HepG2 (cell line): ENCODE results near the gene UTP11. TPM values are rescaled to one million over a fixed set of nuclear protein-coding genes. Genes with fewer than 3 reads are reported as not detected.

Experiments used
- ATAC-seq: fragments of 200-7000 bp; cut with Tn5 transposase; 3 replicates; pipeline ENCODE4 v1.9.1; 2020; ENCODE audit warnings: mild to moderate bottlenecking, moderate library complexity
- BruUV-seq: library from RNA; stranded (reverse); fragments of 400-500 nt; replicated peaks from 2 replicates; lab custom pipeline; 2021; lab: Mats Ljungman, UMichigan
- CTCF ChIA-PET: fragments of 300-600 bp; formaldehyde crosslinking; extraction: SDS; loops from one replicate; lab custom pipeline; 2021; ENCODE audit warnings: low total read pairs, inconsistent platforms, low intra/inter-chr PET ratio; lab: Yijun Ruan, JAX
- POLR2A ChIA-PET: fragments of 350-600 bp; sonication (Branson Sonifier 250); formaldehyde crosslinking; loops from one replicate; lab custom pipeline; 2020; ENCODE audit warnings: antibody characterized with exemption, inconsistent platforms; lab: Yijun Ruan, JAX
- DNase-seq: peaks from one replicate; pipeline ENCODE4 v3.0.0-alpha.2; 2015; ENCODE audit warnings: low spot score
- FAIRE-seq: peaks from 3 replicates; lab custom pipeline; 2011; peaks lifted over from hg19 to GRCh38; lab: Jason Lieb, UNC
- H2AFZ ChIP-seq: one replicate; pipeline ENCODE4 v1.6.1; 2011; ENCODE audit warnings: low read length, inconsistent platforms
- H3K27ac ChIP-seq: fragments of 300-600 bp; 3 replicates; pipeline ENCODE4 v1.8.0; 2011; ENCODE audit warnings: mixed run types, mild to moderate bottlenecking, mixed read lengths, low read length, inconsistent platforms; ENCODE audit not compliant: insufficient read depth; ENCODE audit errors: extremely low read length
- H3K27me3 ChIP-seq, 2 experiments: fragments of 200-600 bp in 1 of 2; 2 replicates in 1 of 2; 3 replicates in 1 of 2; pipeline versions ENCODE4 v1.6.0 to v1.8.0; 2011; ENCODE audit warnings: low read length in 2 of 2, mild to moderate bottlenecking in 2 of 2, moderate library complexity in 2 of 2, inconsistent platforms in 1 of 2; ENCODE audit not compliant: insufficient read depth in 2 of 2, control insufficient read depth in 1 of 2
- H3K36me3 ChIP-seq, 2 experiments: fragments of 200-600 bp in 1 of 2; replicated peaks in 1 of 2; 2 replicates in 1 of 2; 3 replicates in 1 of 2; pipeline versions ENCODE4 v1.5.1 to v1.8.0; 2011; ENCODE audit warnings: low read length in 2 of 2, inconsistent platforms in 1 of 2; ENCODE audit not compliant: insufficient read depth in 2 of 2, control insufficient read depth in 1 of 2
- H3K4me1 ChIP-seq: 2 replicates; pipeline ENCODE4 v1.5.1; 2012; ENCODE audit warnings: low read length, inconsistent platforms; ENCODE audit not compliant: insufficient read depth
- H3K4me2 ChIP-seq: 2 replicates; pipeline ENCODE4 v1.6.0; 2011; ENCODE audit warnings: low read depth, low read length, inconsistent platforms
- H3K4me3 ChIP-seq, 3 experiments: fragments of 200-600 bp in 1 of 3; sonication (generic), shearing (Covaris generic) in 1 of 3; replicated peaks in 1 of 3; 2 replicates each; pipeline ENCODE4 v1.5.1; 2011 to 2016; ENCODE audit warnings: low read length in 3 of 3, inconsistent platforms in 2 of 3, low read depth in 2 of 3, mild to moderate bottlenecking in 2 of 3, control low read depth in 1 of 3, mixed read lengths in 1 of 3; ENCODE audit not compliant: insufficient read depth in 1 of 3
- H3K79me2 ChIP-seq: one replicate; pipeline ENCODE4 v1.6.1; 2011; ENCODE audit warnings: low read length, inconsistent platforms; ENCODE audit not compliant: insufficient read depth
- H3K9ac ChIP-seq: 2 replicates; pipeline ENCODE4 v1.6.0; 2011; ENCODE audit warnings: mild to moderate bottlenecking, low read depth, low read length, inconsistent platforms; ENCODE audit not compliant: insufficient read depth
- H3K9me3 ChIP-seq: 2 replicates; pipeline ENCODE4 v1.5.1; 2012; ENCODE audit warnings: mild to moderate bottlenecking, low read length
- H4K20me1 ChIP-seq: 2 replicates; pipeline ENCODE4 v1.6.0; 2011; ENCODE audit warnings: inconsistent platforms, mild to moderate bottlenecking, low read length, moderate library complexity; ENCODE audit not compliant: insufficient read depth
- ARID3A ChIP-seq: IDR thresholded peaks from 2 replicates; pipeline ENCODE4 v1.6.1; 2012; ENCODE audit warnings: low read depth, low read length, improper control_type of control experiment
- ASH2L ChIP-seq: fragments of 300-600, 200-600 bp; sonication (generic); IDR thresholded peaks from 2 replicates; pipeline ENCODE4 v1.7.0; 2017; ENCODE audit warnings: low read depth, mild to moderate bottlenecking, moderate library complexity, mixed read lengths, low read length; ENCODE audit not compliant: insufficient read length
- GABPA ChIP-seq, 2 experiments: IDR thresholded peaks; 2 replicates each; pipeline ENCODE4 v1.6.1; 2011 to 2016; ENCODE audit warnings: low read depth in 2 of 2, low read length in 1 of 2, missing biosample characterization in 1 of 2, missing genetic modification characterization in 1 of 2
- MBNL3 ChIP-seq: fragments of 250-450 bp; sonication (Bioruptor Pico); conservative IDR thresholded peaks from 2 replicates; pipeline ENCODE4 v1.8.0; 2022; ENCODE audit warnings: mild to moderate bottlenecking, inconsistent platforms
- RXRA ChIP-seq: sonication (generic); formaldehyde crosslinking; IDR thresholded peaks from 2 replicates; pipeline ENCODE4 v1.5.1; 2020; ENCODE audit warnings: missing genetic modification reagents
- SKI ChIP-seq: fragments of 450-650 bp; IDR thresholded peaks from one replicate; pipeline ENCODE4 v1.6.1; 2018; ENCODE audit warnings: mild to moderate bottlenecking; ENCODE audit not compliant: partially characterized antibody
- TCF7 ChIP-seq: sonication (generic); IDR thresholded peaks from 2 replicates; pipeline ENCODE4 v1.6.1; 2016; ENCODE audit warnings: antibody characterized with exemption, low read depth
- U2AF2 ChIP-seq: fragments of 200-400 bp; formaldehyde crosslinking; IDR thresholded peaks from 2 replicates; pipeline ENCODE4 v1.6.1; 2017; ENCODE audit warnings: low read depth, mild to moderate bottlenecking, low read length
- YY1 ChIP-seq: IDR thresholded peaks from 2 replicates; pipeline ENCODE4 v1.6.1; 2011; ENCODE audit warnings: low read length, low read depth, moderate library complexity, mild to moderate bottlenecking; ENCODE audit not compliant: insufficient read depth, insufficient replicate concordance
- ZFP36L2 ChIP-seq: sonication (generic); formaldehyde crosslinking; IDR thresholded peaks from 2 replicates; pipeline ENCODE4 v1.4.0; 2020; ENCODE audit warnings: missing genetic modification reagents
- ZNF652 ChIP-seq: IDR thresholded peaks from 2 replicates; pipeline ENCODE4 v1.6.1; 2016; ENCODE audit warnings: low read depth, borderline replicate concordance
- whole genome bisulfite sequencing: methylation state at CpG from one replicate; pipeline ENCODE4 v1.1.6; 2017; ENCODE audit warnings: low lambda C conversion rate; 5-methylcytosine and 5-hydroxymethylcytosine counted together
- in situ Hi-C: cut with HindIII; loops from 2 replicates; pipeline ENCODE4 v1.10.0; 2017; ENCODE audit warnings: low pct_unique_long_range_greater_than_20kb; ENCODE audit not compliant: extremely low pct_ligation_motif_present
- intact Hi-C: fragments of 100-400 bp; cut with micrococcal nuclease; formaldehyde crosslinking; loops from one replicate; pipeline ENCODE4 v1.10.0; 2022; ENCODE audit not compliant: unreplicated experiment
- polyA plus RNA-seq, 8 experiments: library from polyadenylated mRNA; depleted of rRNA in 3 of 8; stranded (reverse) in 7 of 8; unstranded in 1 of 8; fragments of >200 nt; fragmentation: Illumina TruSeq in 4 of 8; extraction: Trizol in 4 of 8; gene quantifications; 2 replicates each; pipeline versions ENCODE4 v1.2.1 to v1.2.3, GENCODE V29; 2011 to 2016; ENCODE audit warnings: low read depth in 4 of 8, missing spikeins in 1 of 8, mixed read lengths in 1 of 8; ENCODE audit not compliant: insufficient read depth in 1 of 8
- total RNA-seq, 5 experiments: library from RNA; depleted of rRNA; stranded (reverse); fragments of >200 nt; fragmentation: Illumina TruSeq; extraction: Trizol; gene quantifications; 2 replicates each; pipeline ENCODE4 v1.2.3, GENCODE V29; 2016; ENCODE audit warnings: low read depth in 1 of 5

The UTP11 gene
- total and polyA plus RNA-seq, 2 of the 13 experiments (the other 11 are each of a cell fraction or from before 2014, with no cell fraction given): 13.5 to 44.8 TPM

GRCh38 chr1:38038861-38039260, 26.3 kb downstream of the UTP11 start:
- Histone ChIP-seq H2AFZ (no peak overlapping the region), H3K9me3 (no peaks in the 10 kb centered on the region), H3K4me3 (no peak overlapping the region), H3K27ac (no peak overlapping the region), H3K36me3 (no peaks in the 10 kb centered on the region), H3K9ac (no peak overlapping the region), H3K4me1 (no peaks in the 10 kb centered on the region), H3K4me2 (no peak overlapping the region)
- CTCF ChIA-PET: no interaction called here
- WGBS: 7% methylated on average over 10 of the region's 10 CpGs
- in situ Hi-C loops: loop anchor here (10.0 kb wide), 1 partner anchor 546 kb away; no protein-coding TSS in a partner anchor
- DNase-seq: no peak
- ATAC-seq: no peak
- BruUV-seq: no TSS peak
- POLR2A ChIA-PET: no interaction called here
- no peak for FAIRE-seq
- TF ChIP-seq U2AF2 (no peak), ARID3A (no peak), ZNF652 (CRISPR knock-in tag) (no peak), GABPA (IDR thresholded peaks at IDR 0.05; ENCODE audit: low read depth, low read length) (no peak), GABPA (CRISPR knock-in tag; IDR thresholded peaks at IDR 0.05; ENCODE audit: low read depth) (no peak), TCF7 (no peak), MBNL3 (no peak), ZFP36L2 (CRISPR knock-in tag) (no peak), ASH2L (no peak), SKI (no peak), YY1 (no peak), RXRA (CRISPR knock-in tag) (no peak)
- TF ChIP-seq, all 625 proteins: peak for 0
- H3K27me3 ChIP-seq: peaks cover 10 to 46% of the 10 kb centered on the region in 2 experiments; a peak in 4 of 5 replicates
- no peaks in the 10 kb centered on the region for H4K20me1 ChIP-seq
- intact Hi-C loops: loop anchor here (5.0 kb wide), 2 partner anchors 363 to 798 kb away; no protein-coding TSS in a partner anchor
- H3K79me2 ChIP-seq: no peaks in the 10 kb centered on the region
